ENCODE measurements around the gene GOLGA5. TPM values are rescaled to one million over a fixed set of nuclear protein-coding genes. Genes with fewer than 3 reads are reported as not detected.
"Not testable (repeated sequence)": the region's sequence is repeated elsewhere in the genome, so short reads cannot be mapped to it uniquely, and the experiment has no call there.

GOLGA5 gene
- total RNA-seq, 1 donor from 2014 or later = 20.1 TPM

GRCh38 chr14:92763666-92764631, 30.2 kb upstream of the GOLGA5 start:
- H3K27me3 Mint-ChIP-seq = peaks cover 52% of the 10 kb centered on the region
- H3K36me3 Mint-ChIP-seq (ENCODE audit: low read depth); H3K9me3 Mint-ChIP-seq; intact Hi-C loops (cut with micrococcal nuclease); H3K27ac Mint-ChIP-seq; DNase-seq; H3K4me3 Mint-ChIP-seq: not testable (repeated sequence)
- peaks cover 30% of the 10 kb centered on the region for H3K4me1 Mint-ChIP-seq

GRCh38 chr14:92768236-92768635, 25.9 kb upstream of the GOLGA5 start:
- peaks cover 18% of the 10 kb centered on the region for H3K4me1 Mint-ChIP-seq
- DNase-seq = peak; percentile 87
- H3K36me3 Mint-ChIP-seq (ENCODE audit: low read depth); H3K4me3 Mint-ChIP-seq; H3K9me3 Mint-ChIP-seq: not testable (repeated sequence)
- intact Hi-C loops (cut with micrococcal nuclease) = loop anchor here (1.0 kb wide), 1 partner anchor 20 kb away; the partner anchor contains the start of gene LGMN
- H3K27ac Mint-ChIP-seq = peak overlapping the region; percentile 14
- peaks cover 31% of the 10 kb centered on the region for H3K27me3 Mint-ChIP-seq

- Mint-ChIP-seq H3K27me3 (peaks cover 31% of the 10 kb centered on the region), H3K4me3 (no peak overlapping the region), H3K4me1 (peaks cover 18% of the 10 kb centered on the region), H3K9me3 (no peaks in the 10 kb centered on the region), H3K27ac (peak overlapping the region; percentile 14), H3K36me3 (ENCODE audit: low read depth) (no peaks in the 10 kb centered on the region)
- intact Hi-C loops (cut with micrococcal nuclease) = loop anchor here (1.0 kb wide), 1 partner anchor 20 kb away; the partner anchor contains the start of gene LGMN
- DNase-seq = no peak
Observed at GRCh38 chr14:92768795-92769194, 25.3 kb upstream of the GOLGA5 start.

GRCh38 chr14:92770484-92770883, 23.6 kb upstream of the GOLGA5 start:
- Mint-ChIP-seq H3K27ac (no peak overlapping the region), H3K27me3 (peaks cover 25% of the 10 kb centered on the region)

GRCh38 chr14:92774572-92774971, 19.5 kb upstream of the GOLGA5 start:
- no peaks in the 10 kb centered on the region for H3K36me3 Mint-ChIP-seq (ENCODE audit: low read depth)
- H3K4me1 Mint-ChIP-seq = peaks cover 18% of the 10 kb centered on the region
- no peak overlapping the region for H3K4me3 Mint-ChIP-seq
- no peaks in the 10 kb centered on the region for H3K9me3 Mint-ChIP-seq
- H3K27ac Mint-ChIP-seq = peak overlapping the region; percentile 68
- intact Hi-C loops (cut with micrococcal nuclease) = no loop called here
- H3K27me3 Mint-ChIP-seq = peaks cover 26% of the 10 kb centered on the region
- no peak for DNase-seq

More at GRCh38 chr14:92770484-92770883, 23.6 kb upstream of the GOLGA5 start:
- Mint-ChIP-seq H3K4me1 (peaks cover 25% of the 10 kb centered on the region), H3K9me3 (no peaks in the 10 kb centered on the region), H3K4me3 (no peak overlapping the region), H3K36me3 (ENCODE audit: low read depth) (no peaks in the 10 kb centered on the region)
- DNase-seq = no peak
- intact Hi-C loops (cut with micrococcal nuclease) = loop anchor here (1.0 to 2.0 kb wide), 2 partner anchors 40 to 214 kb away; no protein-coding TSS in a partner anchor

- Mint-ChIP-seq H3K4me1 (peaks cover 23% of the 10 kb centered on the region), H3K27ac (peak overlapping the region; percentile 68), H3K27me3 (peaks cover 25% of the 10 kb centered on the region)
- H3K4me3 Mint-ChIP-seq; intact Hi-C loops (cut with micrococcal nuclease); H3K9me3 Mint-ChIP-seq; H3K36me3 Mint-ChIP-seq (ENCODE audit: low read depth): not testable (repeated sequence)
- DNase-seq = peak; percentile 83
Observed at GRCh38 chr14:92775292-92775691, 18.8 kb upstream of the GOLGA5 start.

- H3K27ac Mint-ChIP-seq; intact Hi-C loops (cut with micrococcal nuclease): not testable (repeated sequence)
Observed at GRCh38 chr14:92778868-92779565, 15.1 kb upstream of the GOLGA5 start.

GRCh38 chr14:92780444-92781232, 13.5 kb upstream of the GOLGA5 start:
- Mint-ChIP-seq H3K4me1 (peaks cover 19% of the 10 kb centered on the region), H3K9me3 (no peaks in the 10 kb centered on the region), H3K27me3 (peaks cover 19% of the 10 kb centered on the region), H3K36me3 (ENCODE audit: low read depth) (no peaks in the 10 kb centered on the region), H3K27ac (no peak overlapping the region), H3K4me3 (no peak overlapping the region)
- DNase-seq = peak; percentile 61
- intact Hi-C loops (cut with micrococcal nuclease) = loop anchor here (5.0 kb wide), 1 partner anchor 33 kb away; the partner anchor contains the start of gene LGMN

More at GRCh38 chr14:92778868-92779565, 15.1 kb upstream of the GOLGA5 start:
- DNase-seq; H3K4me3 Mint-ChIP-seq; H3K9me3 Mint-ChIP-seq; H3K36me3 Mint-ChIP-seq (ENCODE audit: low read depth): not testable (repeated sequence)
- Mint-ChIP-seq H3K27me3 (peaks cover 21% of the 10 kb centered on the region), H3K4me1 (peaks cover 25% of the 10 kb centered on the region)

GRCh38 chr14:92781350-92781749, 12.8 kb upstream of the GOLGA5 start:
- H3K9me3 Mint-ChIP-seq = no peaks in the 10 kb centered on the region
- peaks cover 19% of the 10 kb centered on the region for H3K27me3 Mint-ChIP-seq
- DNase-seq = no peak
- no peak overlapping the region for H3K4me3 Mint-ChIP-seq
- no peak overlapping the region for H3K27ac Mint-ChIP-seq
- intact Hi-C loops (cut with micrococcal nuclease) = loop anchor here (5.0 kb wide), 1 partner anchor 34 kb away; the partner anchor contains the start of gene LGMN
- no peaks in the 10 kb centered on the region for H3K36me3 Mint-ChIP-seq (ENCODE audit: low read depth)
- H3K4me1 Mint-ChIP-seq = peaks cover 20% of the 10 kb centered on the region

- intact Hi-C loops (cut with micrococcal nuclease) = loop anchor here (1.0 to 5.0 kb wide), 2 partner anchors 37 to 70 kb away; partner anchors contain the start of gene LGMN
- no peak overlapping the region for H3K4me3 Mint-ChIP-seq
- peaks cover 19% of the 10 kb centered on the region for H3K4me1 Mint-ChIP-seq
- DNase-seq = peak; percentile 82
- no peaks in the 10 kb centered on the region for H3K36me3 Mint-ChIP-seq (ENCODE audit: low read depth)
- peaks cover 4% of the 10 kb centered on the region for H3K27me3 Mint-ChIP-seq
- H3K27ac Mint-ChIP-seq = no peak overlapping the region
- no peaks in the 10 kb centered on the region for H3K9me3 Mint-ChIP-seq
Observed at GRCh38 chr14:92783813-92784431, 10.2 kb upstream of the GOLGA5 start.

- no peak overlapping the region for H3K27ac Mint-ChIP-seq
- no peak for DNase-seq
- H3K9me3 Mint-ChIP-seq = peaks cover 13% of the 10 kb centered on the region
- H3K4me1 Mint-ChIP-seq = peaks cover 8% of the 10 kb centered on the region
- intact Hi-C loops (cut with micrococcal nuclease) = no loop called here
- peaks cover 2% of the 10 kb centered on the region for H3K36me3 Mint-ChIP-seq (ENCODE audit: low read depth)
- no peak overlapping the region for H3K4me3 Mint-ChIP-seq
- H3K27me3 Mint-ChIP-seq = peaks cover 6% of the 10 kb centered on the region
Observed at GRCh38 chr14:92785667-92786426, 8.3 kb upstream of the GOLGA5 start.

GRCh38 chr14:92786427-92786756, 7.7 kb upstream of the GOLGA5 start:
- H3K27me3 Mint-ChIP-seq = peaks cover 6% of the 10 kb centered on the region
- no peak overlapping the region for H3K4me3 Mint-ChIP-seq
- no peak overlapping the region for H3K27ac Mint-ChIP-seq
- intact Hi-C loops (cut with micrococcal nuclease) = no loop called here
- no peak for DNase-seq
- H3K36me3 Mint-ChIP-seq (ENCODE audit: low read depth) = peaks cover 2% of the 10 kb centered on the region
- peaks cover 18% of the 10 kb centered on the region for H3K9me3 Mint-ChIP-seq
- H3K4me1 Mint-ChIP-seq = peaks cover 7% of the 10 kb centered on the region
